Measurements from ENCODE around the gene SUMO2.
"Not testable (repeated sequence)": the region's sequence is repeated elsewhere in the genome, so short reads cannot be mapped to it uniquely, and the experiment has no call there.

Gene SUMO2

GRCh38 chr17:75138519-75138918, 44.2 kb downstream of the SUMO2 start:
- DNase-seq, result no peak

GRCh38 chr17:75137762-75138161, 45.0 kb downstream of the SUMO2 start:
- not testable (repeated sequence) for DNase-seq

GRCh38 chr17:75135946-75136345, 46.8 kb downstream of the SUMO2 start:
- DNase-seq, result no peak

- no peak for DNase-seq
Measured at GRCh38 chr17:75135452-75135851, 47.3 kb downstream of the SUMO2 start.

GRCh38 chr17:75133607-75134347, 49.0 kb downstream of the SUMO2 start:
- DNase-seq, result not testable (repeated sequence)

- no peak for DNase-seq
Measured at GRCh38 chr17:75133001-75133400, 49.8 kb downstream of the SUMO2 start.

- not testable (repeated sequence) for DNase-seq
Measured at GRCh38 chr17:75132018-75133000, 50.5 kb downstream of the SUMO2 start.

GRCh38 chr17:75131278-75132017, 51.3 kb downstream of the SUMO2 start, which contains the start of gene NT5C:
TSS of gene NT5C (minus strand) at chr17:75131742. CDS start at chr17:75131707, 35 bp downstream.
- peak; percentile 91 for DNase-seq

- DNase-seq, result peak; percentile 81
Measured at GRCh38 chr17:75130632-75131277, 52.0 kb downstream of the SUMO2 start.

GRCh38 chr17:75130059-75130631, 52.6 kb downstream of the SUMO2 start:
- DNase-seq, result no peak

GRCh38 chr17:75129576-75129975, 53.2 kb downstream of the SUMO2 start:
- no peak for DNase-seq

- DNase-seq, result no peak
Measured at GRCh38 chr17:75128694-75129505, 53.9 kb downstream of the SUMO2 start.

- not testable (repeated sequence) for DNase-seq
Measured at GRCh38 chr17:75127936-75128335, 54.8 kb downstream of the SUMO2 start.

GRCh38 chr17:75126954-75127353, 55.8 kb downstream of the SUMO2 start:
- no peak for DNase-seq

- DNase-seq, result no peak
Measured at GRCh38 chr17:75125984-75126383, 56.8 kb downstream of the SUMO2 start.

- DNase-seq, result no peak
Measured at GRCh38 chr17:75124819-75125162, 58.0 kb downstream of the SUMO2 start.

GRCh38 chr17:75124041-75124818, 58.5 kb downstream of the SUMO2 start:
- DNase-seq, result no peak

GRCh38 chr17:75118307-75118706, 64.5 kb downstream of the SUMO2 start:
- no peak for DNase-seq

- no peak for DNase-seq
Measured at GRCh38 chr17:75116737-75117136, 66.0 kb downstream of the SUMO2 start.
